A673 (cell line): ENCODE results near the gene ASPRV1. TPM values are rescaled to one million over a fixed set of nuclear protein-coding genes. Genes with fewer than 3 reads are reported as not detected.
"Not testable (repeated sequence)": the region's sequence is repeated elsewhere in the genome, so short reads cannot be mapped to it uniquely, and the experiment has no call there.

Source experiments
- BruUV-seq: library from RNA; stranded (reverse); fragments of 400-500 nt; replicated peaks from 2 replicates; lab custom pipeline; 2021; lab: Mats Ljungman, UMichigan
- CTCF ChIA-PET: fragments of 300-600 bp; sonication (Branson Sonifier 250); formaldehyde crosslinking; loops from one replicate; lab custom pipeline; 2022; ENCODE audit warnings: antibody characterized with exemption; lab: Charles Lee
- POLR2A ChIA-PET: fragments of 300-600 bp; sonication (Branson Sonifier 250); formaldehyde crosslinking; loops from one replicate; lab custom pipeline; 2022; ENCODE audit warnings: antibody characterized with exemption; ENCODE audit not compliant: low non-redundant PET; lab: Charles Lee
- DNase-seq: peaks from one replicate; pipeline ENCODE4 v3.0.0-alpha.2; 2015; ENCODE audit warnings: low spot score
- H3K27ac ChIP-seq: fragments of 200-600 bp; sonication (generic); 2 replicates; pipeline ENCODE4 v1.5.1; 2016; ENCODE audit warnings: mixed run types, low read depth, mild to moderate bottlenecking, mixed read lengths, antibody characterized with exemption, low read length; ENCODE audit not compliant: poor library complexity, severe bottlenecking
- H3K27me3 ChIP-seq: fragments of 200-600 bp; sonication (generic); replicated peaks from 2 replicates; pipeline ENCODE4 v1.6.1; 2017; ENCODE audit warnings: mixed run types, low read depth, mild to moderate bottlenecking, mixed read lengths, antibody characterized with exemption, low read length; ENCODE audit not compliant: insufficient read depth, poor library complexity
- H3K36me3 ChIP-seq: fragments of 200-600 bp; sonication (generic); 2 replicates; pipeline ENCODE4 v1.6.1; 2016; ENCODE audit warnings: mixed run types, mild to moderate bottlenecking, mixed read lengths, antibody characterized with exemption, low read length; ENCODE audit not compliant: insufficient read depth, poor library complexity, severe bottlenecking
- H3K4me1 ChIP-seq: fragments of 200-600 bp; sonication (generic); 2 replicates; pipeline ENCODE4 v1.6.1; 2017; ENCODE audit warnings: mixed run types, mild to moderate bottlenecking, mixed read lengths, antibody characterized with exemption, low read length; ENCODE audit not compliant: insufficient read depth, poor library complexity, severe bottlenecking
- H3K4me3 ChIP-seq: fragments of 200-600 bp; sonication (generic); 2 replicates; pipeline ENCODE4 v1.5.1; 2016; ENCODE audit warnings: low read depth, mixed run types, mild to moderate bottlenecking, mixed read lengths, low read length; ENCODE audit not compliant: poor library complexity, severe bottlenecking
- H3K9me3 ChIP-seq: fragments of 200-600 bp; sonication (generic); 2 replicates; pipeline ENCODE4 v1.6.1; 2016; ENCODE audit warnings: mixed run types, low read depth, mild to moderate bottlenecking, mixed read lengths, antibody characterized with exemption, low read length; ENCODE audit not compliant: poor library complexity, severe bottlenecking
- EZH2 ChIP-seq: fragments of 200-600 bp; sonication (generic); IDR thresholded peaks from 2 replicates; pipeline ENCODE4 v1.6.1; 2017; ENCODE audit warnings: borderline replicate concordance, low read depth, mild to moderate bottlenecking, mixed read lengths, antibody characterized with exemption, low read length; ENCODE audit not compliant: poor library complexity, severe bottlenecking
- intact Hi-C: fragments of 100-400 bp; cut with micrococcal nuclease; formaldehyde crosslinking; loops from one replicate; pipeline ENCODE4 v1.10.0; 2022; ENCODE audit not compliant: unreplicated experiment
- total RNA-seq: library from RNA; stranded (reverse); gene quantifications from 2 replicates; pipeline ENCODE4 v1.2.3, GENCODE V29; 2021
- TF ChIP-seq, protein P1 (sequence below): fragments of 300-800, 200-600 bp; sonication (generic); conservative IDR thresholded peaks from 2 replicates; pipeline ENCODE4 v1.5.1; 2017; ENCODE audit warnings: low read depth, mild to moderate bottlenecking, antibody characterized with exemption, low read length, moderate library complexity, mixed read lengths

ASPRV1 gene
- total RNA-seq, 1 experiment from 2014 or later = 0.73 TPM

DNA sequence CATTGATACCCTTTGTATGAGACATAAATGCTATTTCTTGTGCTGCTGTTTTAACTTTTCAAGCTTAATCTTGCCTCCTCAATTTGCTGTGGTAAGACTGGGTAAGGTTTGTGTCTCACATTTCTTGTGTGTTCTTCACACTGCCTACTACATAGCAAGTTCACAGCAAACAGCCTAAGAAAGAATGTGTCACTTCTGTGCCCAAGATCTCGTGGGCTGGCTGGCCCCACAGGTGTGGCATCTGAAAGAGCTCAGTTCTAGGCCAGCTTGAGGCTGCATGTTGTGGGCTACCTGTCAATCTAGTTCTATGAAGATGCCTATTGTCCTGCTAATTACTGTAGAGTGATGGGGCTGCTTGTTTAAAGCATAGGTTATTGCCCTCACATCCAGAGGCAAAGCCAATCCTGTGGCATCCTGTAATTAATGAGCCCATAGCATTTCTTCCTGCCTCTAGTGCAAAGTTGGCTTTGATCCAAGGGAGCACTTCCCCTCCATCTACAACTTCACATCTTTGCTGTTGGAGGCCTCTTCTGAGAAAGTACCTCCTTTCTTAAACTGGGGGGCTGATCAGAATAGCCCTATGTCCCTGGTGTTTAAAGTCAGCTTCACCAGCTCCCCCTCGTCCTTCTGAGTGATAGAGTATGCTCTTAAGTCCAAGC is 40.9 kb upstream of the ASPRV1 start:
- BruUV-seq = no TSS peak
- intact Hi-C loops = no loop called here

DNA sequence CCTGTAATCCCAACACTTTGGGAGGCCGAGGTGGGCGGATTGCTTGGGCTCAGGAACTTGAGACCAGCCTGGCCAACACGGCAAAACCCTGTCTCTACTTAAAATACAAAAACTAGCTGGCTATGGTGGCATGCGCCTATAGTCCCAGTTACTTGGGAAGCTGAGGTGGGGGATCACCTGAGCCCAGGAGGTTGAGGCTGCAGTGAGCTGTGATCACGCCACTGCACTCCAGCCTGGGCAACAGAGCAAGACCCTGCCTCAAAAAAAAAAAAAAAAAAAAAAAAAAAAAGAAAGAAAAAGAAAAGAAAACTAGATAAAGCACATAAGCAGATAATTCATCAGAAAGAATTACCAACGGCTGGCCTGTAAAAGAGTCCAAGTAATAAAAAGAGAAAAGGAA is 39.1 kb upstream of the ASPRV1 start:
- CTCF ChIA-PET, H3K36me3 ChIP-seq, POLR2A ChIA-PET, H3K27me3 ChIP-seq, H3K27ac ChIP-seq, H3K4me1 ChIP-seq, intact Hi-C loops, BruUV-seq, H3K4me3 ChIP-seq, H3K9me3 ChIP-seq, DNase-seq: not testable (repeated sequence)

More for the DNA sequence above, 40.9 kb upstream of the ASPRV1 start:
- peak; percentile 22 for DNase-seq
- no peak overlapping the region for H3K27ac ChIP-seq
- no peak for TF ChIP-seq EZH2
- TF ChIP-seq, protein P1, sequence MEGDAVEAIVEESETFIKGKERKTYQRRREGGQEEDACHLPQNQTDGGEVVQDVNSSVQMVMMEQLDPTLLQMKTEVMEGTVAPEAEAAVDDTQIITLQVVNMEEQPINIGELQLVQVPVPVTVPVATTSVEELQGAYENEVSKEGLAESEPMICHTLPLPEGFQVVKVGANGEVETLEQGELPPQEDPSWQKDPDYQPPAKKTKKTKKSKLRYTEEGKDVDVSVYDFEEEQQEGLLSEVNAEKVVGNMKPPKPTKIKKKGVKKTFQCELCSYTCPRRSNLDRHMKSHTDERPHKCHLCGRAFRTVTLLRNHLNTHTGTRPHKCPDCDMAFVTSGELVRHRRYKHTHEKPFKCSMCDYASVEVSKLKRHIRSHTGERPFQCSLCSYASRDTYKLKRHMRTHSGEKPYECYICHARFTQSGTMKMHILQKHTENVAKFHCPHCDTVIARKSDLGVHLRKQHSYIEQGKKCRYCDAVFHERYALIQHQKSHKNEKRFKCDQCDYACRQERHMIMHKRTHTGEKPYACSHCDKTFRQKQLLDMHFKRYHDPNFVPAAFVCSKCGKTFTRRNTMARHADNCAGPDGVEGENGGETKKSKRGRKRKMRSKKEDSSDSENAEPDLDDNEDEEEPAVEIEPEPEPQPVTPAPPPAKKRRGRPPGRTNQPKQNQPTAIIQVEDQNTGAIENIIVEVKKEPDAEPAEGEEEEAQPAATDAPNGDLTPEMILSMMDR = no peak
- CTCF ChIA-PET = no interaction called here
- no peaks in the 10 kb centered on the region for H3K4me1 ChIP-seq
- H3K27me3 ChIP-seq = no peaks in the 10 kb centered on the region
- no peaks in the 10 kb centered on the region for H3K36me3 ChIP-seq
- no peak overlapping the region for H3K4me3 ChIP-seq
- H3K9me3 ChIP-seq = no peaks in the 10 kb centered on the region
- POLR2A ChIA-PET = no interaction called here

DNA sequence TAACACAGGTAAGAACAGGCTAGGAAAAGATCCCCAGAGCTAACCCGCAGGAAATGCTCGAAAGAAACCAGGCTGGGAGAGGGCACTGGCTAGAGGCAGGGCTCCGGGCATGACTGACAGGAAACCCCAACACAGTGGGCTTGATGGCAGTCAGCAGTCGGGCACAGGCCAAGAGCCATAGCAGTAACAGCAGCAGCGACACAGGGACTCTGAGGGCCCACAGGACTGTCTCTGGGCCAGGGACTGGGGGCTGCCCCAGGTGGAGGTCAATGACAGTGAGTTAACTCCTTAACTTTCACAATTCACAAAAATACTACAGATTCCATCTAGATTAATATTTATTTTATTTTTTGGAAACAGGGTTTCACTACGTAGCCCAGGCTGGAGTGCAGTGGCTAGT is 37.3 kb upstream of the ASPRV1 start:
- CTCF ChIA-PET = no interaction called here
- Histone ChIP-seq H3K4me1 (no peaks in the 10 kb centered on the region), H3K27ac (no peak overlapping the region), H3K36me3 (no peaks in the 10 kb centered on the region), H3K4me3 (no peak overlapping the region), H3K9me3 (no peaks in the 10 kb centered on the region), H3K27me3 (no peaks in the 10 kb centered on the region)
- POLR2A ChIA-PET = no interaction called here
- intact Hi-C loops = no loop called here
- TF ChIP-seq, protein P1 = no peak
- no peak for TF ChIP-seq EZH2
- no peak for DNase-seq
- BruUV-seq = no TSS peak
